OCI-LY3 (cell line): ENCODE measurements around the gene ZNF830.
"Not testable (repeated sequence)": the region's sequence is repeated elsewhere in the genome, so short reads cannot be mapped to it uniquely, and the experiment has no call there.

Experiments
- H2AFZ ChIP-seq: fragments of 200-600, 300-600 bp; shearing (Covaris generic); 2 replicates; pipeline ENCODE4 v1.6.0; 2014; ENCODE audit warnings: antibody characterized with exemption, low read depth, low read length
- H3K27ac ChIP-seq: fragments of 200-600, 300-600 bp; sonication (generic); 2 replicates; pipeline ENCODE4 v1.5.1; 2014; ENCODE audit warnings: mild to moderate bottlenecking, low read length, moderate library complexity, mixed read lengths
- H3K27me3 ChIP-seq: fragments of 200-600, 300-600 bp; sonication (generic); 2 replicates; pipeline ENCODE4 v1.6.1; 2014; ENCODE audit warnings: low read depth, low read length, mixed read lengths
- H3K36me3 ChIP-seq: fragments of 200-600, 300-600 bp; sonication (generic); replicated peaks from 2 replicates; pipeline ENCODE3; 2014; ENCODE audit warnings: low read depth, low read length, mixed read lengths
- H3K4me1 ChIP-seq: fragments of 300-600, 200-600 bp; sonication (generic); 2 replicates; pipeline ENCODE4 v1.6.1; 2014; ENCODE audit warnings: low read length, mixed read lengths
- H3K4me2 ChIP-seq: fragments of 200-600, 300-600 bp; sonication (generic); 2 replicates; pipeline ENCODE4 v1.6.1; 2014; ENCODE audit warnings: low read length, mixed read lengths
- H3K4me3 ChIP-seq: fragments of 300-600, 200-600 bp; sonication (generic); 2 replicates; pipeline ENCODE4 v1.5.1; 2014; ENCODE audit warnings: antibody characterized with exemption, mild to moderate bottlenecking, low read length, moderate library complexity
- H3K79me2 ChIP-seq: fragments of 300-600, 200-600 bp; shearing (Covaris generic); 2 replicates; pipeline ENCODE4 v1.6.1; 2014; ENCODE audit warnings: mild to moderate bottlenecking, low read length, mixed read lengths
- H3K9ac ChIP-seq: fragments of 300-600, 200-600 bp; shearing (Covaris generic); 2 replicates; pipeline ENCODE4 v1.6.0; 2014; ENCODE audit warnings: mild to moderate bottlenecking, low read length, moderate library complexity
- H3K9me3 ChIP-seq: fragments of 200-600, 300-600 bp; shearing (Covaris generic); 2 replicates; pipeline ENCODE4 v1.6.1; 2014; ENCODE audit warnings: low read length, mixed read lengths; ENCODE audit not compliant: insufficient read depth
- H4K20me1 ChIP-seq: fragments of 200-600, 300-600 bp; sonication (generic); 2 replicates; pipeline ENCODE4 v1.6.1; 2016; ENCODE audit warnings: low read length, mixed read lengths; ENCODE audit not compliant: insufficient read depth
- EZH2phosphoT487 ChIP-seq: fragments of 200-600 bp; shearing (Covaris generic); IDR thresholded peaks from 2 replicates; pipeline ENCODE4 v1.6.1; 2018; ENCODE audit warnings: antibody characterized with exemption, mixed run types, low read depth
- TF ChIP-seq, protein P1 (sequence below): fragments of 200-600, 300-600 bp; sonication (generic); IDR thresholded peaks from 2 replicates; pipeline ENCODE4 v1.5.1; 2014; ENCODE audit warnings: antibody characterized with exemption, low read length, low read depth

Gene ZNF830

DNA sequence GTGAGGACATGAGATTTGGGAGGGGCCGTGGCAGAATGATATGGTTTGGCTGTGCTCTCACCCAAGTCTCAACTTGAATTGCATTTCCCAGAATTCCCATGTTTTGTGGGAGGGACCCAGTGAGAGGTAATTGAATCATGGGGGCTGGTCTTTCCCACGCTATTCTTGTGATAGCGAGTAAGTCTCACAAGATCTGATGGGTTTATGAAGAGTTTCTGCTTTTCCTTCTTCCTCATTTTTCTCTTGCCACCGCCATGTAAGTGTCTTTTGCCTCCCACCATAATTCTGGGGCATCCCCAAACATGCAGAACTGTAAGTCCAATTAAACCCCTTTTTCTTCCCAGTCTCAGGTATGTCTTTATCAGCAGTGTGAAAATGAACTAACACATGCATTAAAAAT lies 40.7 kb upstream of the ZNF830 start:
- no peak overlapping the region for H3K9ac ChIP-seq
- no peaks in the 10 kb centered on the region for H4K20me1 ChIP-seq
- H3K4me1 ChIP-seq: no peaks in the 10 kb centered on the region
- TF ChIP-seq, protein P1, sequence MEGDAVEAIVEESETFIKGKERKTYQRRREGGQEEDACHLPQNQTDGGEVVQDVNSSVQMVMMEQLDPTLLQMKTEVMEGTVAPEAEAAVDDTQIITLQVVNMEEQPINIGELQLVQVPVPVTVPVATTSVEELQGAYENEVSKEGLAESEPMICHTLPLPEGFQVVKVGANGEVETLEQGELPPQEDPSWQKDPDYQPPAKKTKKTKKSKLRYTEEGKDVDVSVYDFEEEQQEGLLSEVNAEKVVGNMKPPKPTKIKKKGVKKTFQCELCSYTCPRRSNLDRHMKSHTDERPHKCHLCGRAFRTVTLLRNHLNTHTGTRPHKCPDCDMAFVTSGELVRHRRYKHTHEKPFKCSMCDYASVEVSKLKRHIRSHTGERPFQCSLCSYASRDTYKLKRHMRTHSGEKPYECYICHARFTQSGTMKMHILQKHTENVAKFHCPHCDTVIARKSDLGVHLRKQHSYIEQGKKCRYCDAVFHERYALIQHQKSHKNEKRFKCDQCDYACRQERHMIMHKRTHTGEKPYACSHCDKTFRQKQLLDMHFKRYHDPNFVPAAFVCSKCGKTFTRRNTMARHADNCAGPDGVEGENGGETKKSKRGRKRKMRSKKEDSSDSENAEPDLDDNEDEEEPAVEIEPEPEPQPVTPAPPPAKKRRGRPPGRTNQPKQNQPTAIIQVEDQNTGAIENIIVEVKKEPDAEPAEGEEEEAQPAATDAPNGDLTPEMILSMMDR: no peak
- TF ChIP-seq EZH2phosphoT487: no peak
- H3K27ac ChIP-seq: no peak overlapping the region
- H3K79me2 ChIP-seq: no peaks in the 10 kb centered on the region
- no peak overlapping the region for H3K4me2 ChIP-seq
- no peaks in the 10 kb centered on the region for H3K36me3 ChIP-seq
- H3K9me3 ChIP-seq: no peaks in the 10 kb centered on the region
- no peaks in the 10 kb centered on the region for H3K27me3 ChIP-seq
- H2AFZ ChIP-seq: no peak overlapping the region
- no peak overlapping the region for H3K4me3 ChIP-seq

DNA sequence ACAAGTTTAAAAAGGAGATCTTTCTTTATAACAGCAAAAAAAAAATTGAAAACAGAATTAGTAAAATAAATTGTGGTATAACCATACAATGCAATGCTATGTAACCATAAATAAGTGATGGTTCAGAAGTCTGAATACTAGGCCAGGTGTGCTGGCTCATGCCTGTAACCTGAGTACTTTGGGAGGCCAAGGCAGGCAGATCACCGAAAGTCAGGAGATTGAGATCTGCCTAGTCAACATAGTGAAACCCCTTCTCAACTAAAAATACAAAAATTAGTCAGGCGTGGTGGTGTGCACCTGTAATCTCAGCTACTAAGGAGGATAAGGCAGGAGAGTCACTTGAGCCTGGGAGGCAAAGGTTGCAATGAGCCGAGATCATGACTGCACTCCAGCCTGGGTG lies 34.7 kb upstream of the ZNF830 start:
- H3K27me3 ChIP-seq: 0 out of 2 replicates have a peak, but pooled peaks cover 4% of the 10 kb centered on the region
- H4K20me1 ChIP-seq: no peaks in the 10 kb centered on the region
- no peaks in the 10 kb centered on the region for H3K79me2 ChIP-seq
- no peak overlapping the region for H2AFZ ChIP-seq
- H3K9me3 ChIP-seq: no peaks in the 10 kb centered on the region
- H3K4me3 ChIP-seq: no peak overlapping the region
- no peaks in the 10 kb centered on the region for H3K36me3 ChIP-seq
- no peak overlapping the region for H3K9ac ChIP-seq
- H3K4me2 ChIP-seq: no peak overlapping the region
- TF ChIP-seq, protein P1: no peak
- TF ChIP-seq EZH2phosphoT487: no peak
- H3K4me1 ChIP-seq: no peaks in the 10 kb centered on the region
- H3K27ac ChIP-seq: no peak overlapping the region

DNA sequence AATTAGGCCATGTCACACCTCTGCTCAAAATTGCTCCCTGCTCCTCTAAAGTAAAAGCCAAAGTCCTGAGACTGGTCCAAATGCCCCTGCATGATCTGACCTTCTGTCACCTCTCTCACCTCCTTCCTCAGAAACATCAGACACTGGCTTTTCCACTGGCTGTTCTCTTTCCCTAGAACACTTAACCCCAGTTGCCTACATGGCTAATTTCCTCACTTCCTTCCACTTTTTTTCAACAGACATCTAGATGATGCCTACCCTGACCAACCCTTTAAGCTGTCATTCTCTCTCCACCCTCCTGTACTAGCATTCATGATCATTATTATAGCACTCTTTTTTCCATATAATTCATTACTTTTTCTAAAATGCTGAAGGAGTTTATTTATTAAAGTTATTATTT lies 31.1 kb upstream of the ZNF830 start:
- no peaks in the 10 kb centered on the region for H3K36me3 ChIP-seq
- H3K79me2 ChIP-seq: no peaks in the 10 kb centered on the region
- H3K27ac ChIP-seq: no peak overlapping the region
- H3K9ac ChIP-seq: no peak overlapping the region
- no peak overlapping the region for H2AFZ ChIP-seq
- no peak for TF ChIP-seq EZH2phosphoT487
- TF ChIP-seq, protein P1: no peak
- H3K4me1 ChIP-seq: no peaks in the 10 kb centered on the region
- no peak overlapping the region for H3K4me3 ChIP-seq
- no peaks in the 10 kb centered on the region for H4K20me1 ChIP-seq
- no peaks in the 10 kb centered on the region for H3K9me3 ChIP-seq
- 0 out of 2 replicates have a peak, but pooled peaks cover 11% of the 10 kb centered on the region for H3K27me3 ChIP-seq
- H3K4me2 ChIP-seq: no peak overlapping the region

DNA sequence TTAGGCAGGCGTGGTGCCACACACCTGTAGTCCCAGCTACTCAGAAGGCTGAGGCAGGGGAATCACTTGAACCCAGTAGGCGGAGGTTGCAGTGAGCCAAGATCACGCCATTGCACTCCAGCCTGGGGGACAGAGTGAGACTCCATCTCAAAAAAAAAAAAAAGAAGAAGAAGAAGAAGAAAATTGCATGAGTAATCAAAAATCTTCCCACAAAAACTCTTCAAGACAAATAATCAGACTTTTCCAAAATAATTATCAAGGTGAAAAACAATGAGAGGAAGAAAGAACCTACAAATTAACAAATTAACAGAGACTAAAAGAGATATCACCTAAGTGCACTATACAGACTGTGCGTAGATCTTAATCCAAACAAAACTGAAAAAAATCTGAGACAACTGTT lies 10.6 kb upstream of the ZNF830 start:
- H3K4me3 ChIP-seq, H3K79me2 ChIP-seq, H3K9ac ChIP-seq, H3K27ac ChIP-seq, H4K20me1 ChIP-seq, H3K9me3 ChIP-seq, H3K4me2 ChIP-seq, H2AFZ ChIP-seq, H3K4me1 ChIP-seq, H3K36me3 ChIP-seq: not testable (repeated sequence)
- peaks cover 16% of the 10 kb centered on the region; the same call in 1 of the 2 replicates for H3K27me3 ChIP-seq

DNA sequence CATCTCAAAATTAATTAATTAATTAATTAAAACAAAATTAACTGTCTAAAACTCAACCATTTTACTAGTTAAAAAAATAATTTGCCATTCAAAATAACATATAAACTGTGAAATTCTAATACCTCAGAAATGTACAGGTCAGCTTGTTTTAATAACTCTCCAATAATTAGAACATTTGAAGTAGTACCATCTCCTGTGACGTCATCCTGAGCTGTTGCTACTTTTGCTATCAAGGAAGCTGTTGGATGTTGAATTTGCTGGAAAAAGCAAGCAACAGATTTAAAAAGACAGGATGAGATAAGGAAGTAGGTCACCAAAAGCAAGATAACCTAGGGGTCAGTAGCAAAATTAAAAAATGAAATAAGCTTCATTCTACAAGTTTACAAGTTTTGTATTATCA lies 2.9 kb upstream of the ZNF830 start:
- Histone ChIP-seq H3K9me3 (no peaks in the 10 kb centered on the region), H3K79me2 (peaks cover 21% of the 10 kb centered on the region), H2AFZ (no peak overlapping the region), H3K36me3 (peaks cover 9% of the 10 kb centered on the region), H3K9ac (no peak overlapping the region), H3K4me1 (peaks cover 18% of the 10 kb centered on the region), H4K20me1 (no peaks in the 10 kb centered on the region), H3K4me3 (no peak overlapping the region), H3K27me3 (no peaks in the 10 kb centered on the region), H3K27ac (no peak overlapping the region), H3K4me2 (no peak overlapping the region)
- TF ChIP-seq, protein P1: no peak
- no peak for TF ChIP-seq EZH2phosphoT487
